ENCODE results near the gene FAM120A.

Gene FAM120A

DNA sequence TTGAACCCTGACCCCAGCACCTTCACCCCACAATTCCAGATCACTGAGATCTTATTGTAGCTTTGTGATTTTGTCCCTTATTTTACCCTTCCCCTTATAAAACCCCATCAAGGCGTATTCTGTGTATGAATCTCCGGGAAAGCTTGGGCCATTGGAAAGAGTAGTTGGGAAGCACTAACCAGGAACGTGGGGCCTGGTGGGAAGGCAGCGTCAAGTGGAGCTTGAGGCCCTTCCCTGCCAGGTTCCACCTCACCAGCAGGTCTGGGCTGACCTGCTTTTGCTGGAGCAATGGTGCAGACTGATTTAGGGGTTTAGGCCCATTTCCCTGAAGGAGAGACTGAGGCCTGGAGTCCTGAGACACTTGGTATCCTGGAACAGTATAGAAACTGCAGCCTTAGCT, 134.2 kb downstream of the FAM120A start:
- H3K9me3 ChIP-seq (ENCODE audit: insufficient read depth, low read depth, low read length) = 0 out of 2 replicates have a peak, but pooled peaks cover 4% of the 10 kb centered on the region
- H3K4me2 ChIP-seq (ENCODE audit: low read depth, low read length, poor library complexity, severe bottlenecking) = no peak overlapping the region
- no peak for TF ChIP-seq EZH2phosphoT487 (IDR thresholded peaks at IDR 0.05; ENCODE audit: borderline replicate concordance)
- TF ChIP-seq, protein P1, sequence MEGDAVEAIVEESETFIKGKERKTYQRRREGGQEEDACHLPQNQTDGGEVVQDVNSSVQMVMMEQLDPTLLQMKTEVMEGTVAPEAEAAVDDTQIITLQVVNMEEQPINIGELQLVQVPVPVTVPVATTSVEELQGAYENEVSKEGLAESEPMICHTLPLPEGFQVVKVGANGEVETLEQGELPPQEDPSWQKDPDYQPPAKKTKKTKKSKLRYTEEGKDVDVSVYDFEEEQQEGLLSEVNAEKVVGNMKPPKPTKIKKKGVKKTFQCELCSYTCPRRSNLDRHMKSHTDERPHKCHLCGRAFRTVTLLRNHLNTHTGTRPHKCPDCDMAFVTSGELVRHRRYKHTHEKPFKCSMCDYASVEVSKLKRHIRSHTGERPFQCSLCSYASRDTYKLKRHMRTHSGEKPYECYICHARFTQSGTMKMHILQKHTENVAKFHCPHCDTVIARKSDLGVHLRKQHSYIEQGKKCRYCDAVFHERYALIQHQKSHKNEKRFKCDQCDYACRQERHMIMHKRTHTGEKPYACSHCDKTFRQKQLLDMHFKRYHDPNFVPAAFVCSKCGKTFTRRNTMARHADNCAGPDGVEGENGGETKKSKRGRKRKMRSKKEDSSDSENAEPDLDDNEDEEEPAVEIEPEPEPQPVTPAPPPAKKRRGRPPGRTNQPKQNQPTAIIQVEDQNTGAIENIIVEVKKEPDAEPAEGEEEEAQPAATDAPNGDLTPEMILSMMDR (conservative IDR thresholded peaks at IDR 0.05; ENCODE audit: low read length) = no peak
- H3K4me3 ChIP-seq (ENCODE audit: low read length, poor library complexity, severe bottlenecking) = no peak overlapping the region
- H4K20me1 ChIP-seq (ENCODE audit: insufficient read depth, low read length, poor library complexity, severe bottlenecking) = peaks cover 17% of the 10 kb centered on the region
- no peaks in the 10 kb centered on the region for H3K36me3 ChIP-seq (ENCODE audit: insufficient read depth, low read length)
- H3K9ac ChIP-seq (ENCODE audit: low read depth, low read length, poor library complexity, severe bottlenecking) = no peak overlapping the region
- H3K9me2 ChIP-seq (replicated peaks; ENCODE audit: low read depth, low read length) = no peaks in the 10 kb centered on the region
- no peaks in the 10 kb centered on the region for H3F3A ChIP-seq (ENCODE audit: low read depth)
- H2AFZ ChIP-seq (ENCODE audit: low read length) = no peak overlapping the region
- H3K27me3 ChIP-seq (ENCODE audit: insufficient read depth, low read length, poor library complexity, severe bottlenecking) = no peaks in the 10 kb centered on the region
- H3K4me1 ChIP-seq (ENCODE audit: insufficient read depth, low read length, poor library complexity, severe bottlenecking) = peaks cover 20% of the 10 kb centered on the region
- H3K79me2 ChIP-seq (ENCODE audit: insufficient read depth, low read length) = peaks cover 91% of the 10 kb centered on the region

DNA sequence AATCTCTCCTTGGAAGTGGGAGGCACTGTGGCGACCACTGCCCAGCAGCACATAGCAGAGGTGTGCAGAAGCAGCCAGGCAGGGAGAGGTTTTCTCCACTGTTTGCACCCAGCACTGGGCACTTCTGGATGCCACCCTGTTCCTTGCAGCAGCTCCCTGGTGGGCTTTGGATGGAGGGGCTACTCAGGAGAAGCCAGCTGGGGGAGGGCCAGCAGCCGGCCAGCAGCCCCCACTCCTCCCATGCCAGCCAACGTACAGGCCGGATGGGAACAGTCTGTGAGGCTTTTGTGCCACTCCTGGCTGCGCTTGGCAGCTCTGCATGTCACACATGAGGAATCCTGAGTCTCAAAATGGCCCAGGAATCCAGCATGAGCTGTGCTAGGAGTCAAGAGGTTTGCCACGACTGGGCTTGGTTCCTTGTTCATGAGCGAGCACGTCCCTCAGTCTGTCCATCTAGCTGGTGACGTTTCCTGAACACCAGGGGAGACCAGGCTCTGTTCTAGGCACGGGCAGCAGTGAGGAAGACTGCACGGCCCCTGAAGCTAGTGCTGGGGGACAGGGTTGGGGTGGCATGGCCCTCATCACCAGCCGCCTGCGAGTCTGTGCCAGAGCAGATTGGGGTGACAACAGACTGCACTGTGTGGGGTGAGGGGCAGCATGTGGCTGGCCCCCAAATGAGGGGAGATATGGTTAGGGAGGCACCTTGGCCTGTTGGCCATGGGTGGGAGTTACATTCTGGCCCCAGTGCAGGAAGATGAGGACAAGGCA, 135.0 kb downstream of the FAM120A start:
- H2AFZ ChIP-seq (ENCODE audit: low read length) = no peak overlapping the region
- no peaks in the 10 kb centered on the region for H3F3A ChIP-seq (ENCODE audit: low read depth)
- H3K27me3 ChIP-seq (ENCODE audit: insufficient read depth, low read length, poor library complexity, severe bottlenecking) = no peaks in the 10 kb centered on the region
- H3K79me2 ChIP-seq (ENCODE audit: insufficient read depth, low read length) = peaks cover 90% of the 10 kb centered on the region
- 0 out of 2 replicates have a peak, but pooled peaks cover 4% of the 10 kb centered on the region for H3K9me3 ChIP-seq (ENCODE audit: insufficient read depth, low read depth, low read length)
- no peaks in the 10 kb centered on the region for H3K9me2 ChIP-seq (replicated peaks; ENCODE audit: low read depth, low read length)
- no peak for TF ChIP-seq EZH2phosphoT487 (IDR thresholded peaks at IDR 0.05; ENCODE audit: borderline replicate concordance)
- TF ChIP-seq, protein P1 (conservative IDR thresholded peaks at IDR 0.05; ENCODE audit: low read length) = no peak
- peaks cover 12% of the 10 kb centered on the region for H3K4me1 ChIP-seq (ENCODE audit: insufficient read depth, low read length, poor library complexity, severe bottlenecking)
- H3K4me3 ChIP-seq (ENCODE audit: low read length, poor library complexity, severe bottlenecking) = no peak overlapping the region
- no peak overlapping the region for H3K9ac ChIP-seq (ENCODE audit: low read depth, low read length, poor library complexity, severe bottlenecking)
- H4K20me1 ChIP-seq (ENCODE audit: insufficient read depth, low read length, poor library complexity, severe bottlenecking) = peaks cover 17% of the 10 kb centered on the region
- no peaks in the 10 kb centered on the region for H3K36me3 ChIP-seq (ENCODE audit: insufficient read depth, low read length)
- H3K4me2 ChIP-seq (ENCODE audit: low read depth, low read length, poor library complexity, severe bottlenecking) = no peak overlapping the region

DNA sequence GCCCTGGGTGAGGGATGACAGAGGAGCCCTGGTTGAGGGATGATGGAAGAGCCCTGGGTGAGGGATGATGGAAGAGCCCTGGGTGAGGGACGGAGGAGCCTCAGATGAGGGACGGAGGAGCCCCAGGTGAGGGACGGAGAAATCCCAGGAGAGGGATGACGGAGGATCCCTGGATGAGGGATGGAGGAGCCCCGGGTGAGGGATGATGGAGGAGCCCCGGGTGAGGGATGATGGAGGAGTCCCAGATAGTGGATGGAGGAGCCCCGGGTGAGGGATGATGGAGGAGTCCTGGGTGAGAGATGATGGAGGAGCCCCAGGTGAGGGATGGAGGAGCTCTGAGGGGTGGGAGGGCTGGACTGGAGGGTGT, 135.8 kb downstream of the FAM120A start:
- no peaks in the 10 kb centered on the region for H3K36me3 ChIP-seq (ENCODE audit: insufficient read depth, low read length)
- peaks cover 14% of the 10 kb centered on the region for H4K20me1 ChIP-seq (ENCODE audit: insufficient read depth, low read length, poor library complexity, severe bottlenecking)
- H3K4me1 ChIP-seq (ENCODE audit: insufficient read depth, low read length, poor library complexity, severe bottlenecking) = peaks cover 6% of the 10 kb centered on the region
- H3K4me2 ChIP-seq (ENCODE audit: low read depth, low read length, poor library complexity, severe bottlenecking) = no peak overlapping the region
- TF ChIP-seq, protein P1 (conservative IDR thresholded peaks at IDR 0.05; ENCODE audit: low read length) = no peak
- no peak for TF ChIP-seq EZH2phosphoT487 (IDR thresholded peaks at IDR 0.05; ENCODE audit: borderline replicate concordance)
- H3K4me3 ChIP-seq (ENCODE audit: low read length, poor library complexity, severe bottlenecking) = no peak overlapping the region
- H3F3A ChIP-seq (ENCODE audit: low read depth) = no peaks in the 10 kb centered on the region
- H3K27me3 ChIP-seq (ENCODE audit: insufficient read depth, low read length, poor library complexity, severe bottlenecking) = no peaks in the 10 kb centered on the region
- 0 out of 2 replicates have a peak, but pooled peaks cover 4% of the 10 kb centered on the region for H3K9me3 ChIP-seq (ENCODE audit: insufficient read depth, low read depth, low read length)
- H2AFZ ChIP-seq (ENCODE audit: low read length) = no peak overlapping the region
- peaks cover 88% of the 10 kb centered on the region for H3K79me2 ChIP-seq (ENCODE audit: insufficient read depth, low read length)
- H3K9me2 ChIP-seq (replicated peaks; ENCODE audit: low read depth, low read length) = no peaks in the 10 kb centered on the region
- H3K9ac ChIP-seq (ENCODE audit: low read depth, low read length, poor library complexity, severe bottlenecking) = no peak overlapping the region
